Globus pallidus (tissue), 1 donor: ENCODE measurements around the gene PCDH15.

Experiments
- DNase-seq: peaks from one replicate; pipeline ENCODE4 v3.0.0-alpha.2; 2015; ENCODE audit warnings: low spot score

The PCDH15 gene

GRCh38 chr10:54125098-54125747 is 675.8 kb downstream of the PCDH15 start:
- no peak for DNase-seq

GRCh38 chr10:54124209-54124885 is 676.7 kb downstream of the PCDH15 start:
- DNase-seq: no peak

- DNase-seq: no peak
Measured at GRCh38 chr10:54120806-54121205, 680.2 kb downstream of the PCDH15 start.

GRCh38 chr10:54108961-54109360 is 692.1 kb downstream of the PCDH15 start:
- no peak for DNase-seq

- no peak for DNase-seq
Measured at GRCh38 chr10:54096892-54097291, 704.1 kb downstream of the PCDH15 start.

- no peak for DNase-seq
Measured at GRCh38 chr10:54094321-54094720, 706.7 kb downstream of the PCDH15 start.

- no peak for DNase-seq
Measured at GRCh38 chr10:54091237-54091636, 709.8 kb downstream of the PCDH15 start.

- DNase-seq: peak; percentile 2
Measured at GRCh38 chr10:54081950-54082349, 719.1 kb downstream of the PCDH15 start.

- DNase-seq: no peak
Measured at GRCh38 chr10:54067361-54067760, 733.7 kb downstream of the PCDH15 start.

GRCh38 chr10:54066646-54067045 is 734.4 kb downstream of the PCDH15 start:
- DNase-seq: no peak

GRCh38 chr10:54065106-54065505 is 735.9 kb downstream of the PCDH15 start:
- DNase-seq: no peak

GRCh38 chr10:54064215-54064614 is 736.8 kb downstream of the PCDH15 start:
- no peak for DNase-seq

GRCh38 chr10:54063514-54063913 is 737.5 kb downstream of the PCDH15 start:
- no peak for DNase-seq

- no peak for DNase-seq
Measured at GRCh38 chr10:54060572-54060971, 740.5 kb downstream of the PCDH15 start.

- no peak for DNase-seq
Measured at GRCh38 chr10:54057357-54057756, 743.7 kb downstream of the PCDH15 start.

- DNase-seq: no peak
Measured at GRCh38 chr10:54026340-54026739, 774.7 kb downstream of the PCDH15 start.

- no peak for DNase-seq
Measured at GRCh38 chr10:54011117-54011516, 789.9 kb downstream of the PCDH15 start.

- no peak for DNase-seq
Measured at GRCh38 chr10:54010337-54010933, 790.6 kb downstream of the PCDH15 start.

- no peak for DNase-seq
Measured at GRCh38 chr10:54009672-54010071, 791.4 kb downstream of the PCDH15 start.

- no peak for DNase-seq
Measured at GRCh38 chr10:54002077-54002476, 799.0 kb downstream of the PCDH15 start.

- peak; percentile 41 for DNase-seq
Measured at GRCh38 chr10:53997953-53998352, 803.1 kb downstream of the PCDH15 start.

- DNase-seq: no peak
Measured at GRCh38 chr10:53990799-53991238, 810.2 kb downstream of the PCDH15 start.

GRCh38 chr10:53983431-53983830 is 817.6 kb downstream of the PCDH15 start:
- no peak for DNase-seq
